Astrocyte (in vitro differentiated cells and primary cell): ENCODE results near the gene USP19. TPM values are rescaled to one million over a fixed set of nuclear protein-coding genes. Genes with fewer than 3 reads are reported as not detected.

Experiments
- DNase-seq: peaks from one replicate; pipeline ENCODE4 v3.0.0-alpha.2; 2010; ENCODE audit warnings: low read depth
- FAIRE-seq: peaks from 2 replicates; lab custom pipeline; 2011; peaks lifted over from hg19 to GRCh38; lab: Jason Lieb, UNC
- H2AFZ ChIP-seq: 2 replicates; pipeline ENCODE4 v1.6.0; 2012; ENCODE audit warnings: low read depth, low read length, inconsistent platforms
- H3K27ac ChIP-seq: 2 replicates; pipeline ENCODE4 v1.5.1; 2011; ENCODE audit warnings: low read depth, low read length, inconsistent platforms
- H3K27me3 ChIP-seq: 2 replicates; pipeline ENCODE4 v1.6.0; 2011; ENCODE audit warnings: low read length, inconsistent platforms; ENCODE audit not compliant: insufficient read depth
- H3K36me3 ChIP-seq: 2 replicates; pipeline ENCODE4 v1.5.1; 2011; ENCODE audit warnings: low read length, inconsistent platforms; ENCODE audit not compliant: insufficient read depth
- H3K4me1 ChIP-seq: 2 replicates; pipeline ENCODE4 v1.5.1; 2011; ENCODE audit warnings: low read length, inconsistent platforms; ENCODE audit not compliant: insufficient read depth
- H3K4me2 ChIP-seq: 2 replicates; pipeline ENCODE4 v1.6.0; 2012; ENCODE audit warnings: low read length, inconsistent platforms
- H3K4me3 ChIP-seq: 2 replicates; pipeline ENCODE4 v1.5.1; 2011; ENCODE audit warnings: low read depth, mild to moderate bottlenecking, low read length, inconsistent platforms; ENCODE audit not compliant: insufficient read depth
- H3K79me2 ChIP-seq: 2 replicates; pipeline ENCODE4 v1.6.0; 2012; ENCODE audit warnings: mild to moderate bottlenecking, low read length, inconsistent platforms; ENCODE audit not compliant: insufficient read depth
- H3K9ac ChIP-seq: 2 replicates; pipeline ENCODE4 v1.6.0; 2012; ENCODE audit warnings: mild to moderate bottlenecking, low read length, inconsistent platforms
- H3K9me3 ChIP-seq: 2 replicates; pipeline ENCODE4 v1.5.1; 2012; ENCODE audit warnings: low read depth, mild to moderate bottlenecking, low read length, inconsistent platforms; ENCODE audit not compliant: insufficient read depth
- H4K20me1 ChIP-seq: 2 replicates; pipeline ENCODE4 v1.6.0; 2012; ENCODE audit warnings: low read length, inconsistent platforms; ENCODE audit not compliant: insufficient read depth
- H3K27ac Mint-ChIP-seq: one replicate; pipeline ENCODE4 v1.8.0; 2021; ENCODE audit warnings: mild to moderate bottlenecking, mixed read lengths; ENCODE audit not compliant: unreplicated experiment
- H3K27me3 Mint-ChIP-seq: one replicate; pipeline ENCODE4 v1.8.0; 2021; ENCODE audit warnings: low read depth, mixed read lengths; ENCODE audit not compliant: unreplicated experiment
- H3K36me3 Mint-ChIP-seq: one replicate; pipeline ENCODE4 v1.8.0; 2021; ENCODE audit warnings: low read depth, mixed read lengths; ENCODE audit not compliant: unreplicated experiment
- H3K4me1 Mint-ChIP-seq: one replicate; pipeline ENCODE4 v1.8.0; 2021; ENCODE audit warnings: low read depth, mixed read lengths; ENCODE audit not compliant: unreplicated experiment
- H3K4me3 Mint-ChIP-seq: one replicate; pipeline ENCODE4 v1.8.0; 2021; ENCODE audit warnings: mild to moderate bottlenecking, moderate library complexity, mixed read lengths; ENCODE audit not compliant: unreplicated experiment
- H3K9me3 Mint-ChIP-seq: one replicate; pipeline ENCODE4 v1.8.0; 2021; ENCODE audit warnings: mild to moderate bottlenecking, mixed read lengths; ENCODE audit not compliant: unreplicated experiment
- EZH2 ChIP-seq: IDR thresholded peaks from 2 replicates; pipeline ENCODE4 v1.6.1; 2012; ENCODE audit warnings: mild to moderate bottlenecking, low read length, inconsistent platforms; ENCODE audit not compliant: insufficient read depth
- total RNA-seq: library from RNA; stranded (reverse); gene quantifications from 2 replicates; pipeline ENCODE4 v1.2.1, GENCODE V29; 2021
- TF ChIP-seq, protein P1 (sequence below): IDR thresholded peaks from 2 replicates; pipeline ENCODE4 v1.5.1; 2011; ENCODE audit warnings: low read depth, mild to moderate bottlenecking, inconsistent platforms, low read length, moderate library complexity; ENCODE audit not compliant: insufficient read depth

The USP19 gene
- total RNA-seq, 1 donor from 2014 or later = 28.7 TPM

DNA sequence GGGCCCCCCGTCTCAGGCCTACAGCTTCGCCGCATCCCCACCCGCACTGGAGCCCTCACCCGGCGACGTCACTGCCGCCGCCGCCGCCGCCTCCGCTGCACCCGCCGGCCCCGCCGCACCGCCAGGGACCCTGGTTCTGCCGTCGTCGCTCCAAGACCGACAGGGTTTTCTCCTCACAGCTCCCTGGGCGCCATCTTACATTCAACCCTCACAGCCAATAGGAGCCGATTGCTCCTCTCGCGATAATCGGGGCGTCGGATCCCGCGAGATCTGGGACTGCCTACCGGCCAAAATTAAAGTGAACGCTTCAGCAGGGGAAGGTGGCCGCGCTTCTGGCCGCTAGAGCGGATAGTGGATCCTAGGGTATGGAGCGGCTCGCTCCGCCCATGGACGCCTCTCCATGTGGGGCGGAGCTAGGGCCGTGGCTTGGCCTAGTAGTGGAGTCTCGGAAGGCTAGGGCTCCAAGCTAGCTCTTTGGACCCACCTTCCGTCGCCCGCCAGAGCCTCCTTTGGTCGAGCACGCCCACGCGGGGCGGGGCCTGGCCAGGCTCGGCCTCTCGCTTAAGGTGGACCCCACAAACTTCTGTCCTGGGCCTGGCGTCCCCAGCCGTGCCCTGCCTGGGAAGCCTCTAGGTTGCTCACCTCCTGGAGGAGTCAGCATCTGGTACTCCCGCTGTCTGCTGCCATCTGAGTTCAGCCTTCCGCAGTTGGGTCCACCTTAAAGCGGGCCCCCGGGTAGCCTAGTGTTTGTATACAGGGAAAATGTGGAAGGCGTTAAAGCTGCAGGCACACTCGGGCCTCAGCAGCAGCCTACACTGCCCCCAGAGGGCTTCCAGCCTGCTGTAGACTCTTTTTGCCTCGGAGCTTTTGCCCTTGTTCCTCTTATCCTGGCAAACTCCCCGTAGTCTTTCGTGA is 26.5 kb downstream of the USP19 start, which contains the start of gene QRICH1:
Gene QRICH1, minus strand, starts transcription at position 219 of the 915 bp plus-strand sequence. CDS start 17,054 bp downstream, outside the sequence.
- Mint-ChIP-seq H3K27me3 (no peaks in the 10 kb centered on the region), H3K4me3 (peak within 1 kb of the TSS; percentile 93), H3K27ac (peak within 1 kb of the TSS; percentile 97), H3K36me3 (peaks cover 14% of the 10 kb centered on the region), H3K4me1 (peaks cover 19% of the 10 kb centered on the region), H3K9me3 (no peaks in the 10 kb centered on the region)
- peak; percentile 91 for DNase-seq
- no peaks in the 10 kb centered on the region for H3K9me3 ChIP-seq
- H3K4me2 ChIP-seq = peak within 1 kb of the TSS; percentile 85
- H3K9ac ChIP-seq = peak within 1 kb of the TSS; percentile 96
- H2AFZ ChIP-seq = peak within 1 kb of the TSS; percentile 77
- TF ChIP-seq, protein P1, sequence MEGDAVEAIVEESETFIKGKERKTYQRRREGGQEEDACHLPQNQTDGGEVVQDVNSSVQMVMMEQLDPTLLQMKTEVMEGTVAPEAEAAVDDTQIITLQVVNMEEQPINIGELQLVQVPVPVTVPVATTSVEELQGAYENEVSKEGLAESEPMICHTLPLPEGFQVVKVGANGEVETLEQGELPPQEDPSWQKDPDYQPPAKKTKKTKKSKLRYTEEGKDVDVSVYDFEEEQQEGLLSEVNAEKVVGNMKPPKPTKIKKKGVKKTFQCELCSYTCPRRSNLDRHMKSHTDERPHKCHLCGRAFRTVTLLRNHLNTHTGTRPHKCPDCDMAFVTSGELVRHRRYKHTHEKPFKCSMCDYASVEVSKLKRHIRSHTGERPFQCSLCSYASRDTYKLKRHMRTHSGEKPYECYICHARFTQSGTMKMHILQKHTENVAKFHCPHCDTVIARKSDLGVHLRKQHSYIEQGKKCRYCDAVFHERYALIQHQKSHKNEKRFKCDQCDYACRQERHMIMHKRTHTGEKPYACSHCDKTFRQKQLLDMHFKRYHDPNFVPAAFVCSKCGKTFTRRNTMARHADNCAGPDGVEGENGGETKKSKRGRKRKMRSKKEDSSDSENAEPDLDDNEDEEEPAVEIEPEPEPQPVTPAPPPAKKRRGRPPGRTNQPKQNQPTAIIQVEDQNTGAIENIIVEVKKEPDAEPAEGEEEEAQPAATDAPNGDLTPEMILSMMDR = peak; percentile 56
- no peak for TF ChIP-seq EZH2
- peaks cover 44% of the 10 kb centered on the region for H4K20me1 ChIP-seq
- peaks cover 18% of the 10 kb centered on the region for H3K4me1 ChIP-seq
- peaks cover 45% of the 10 kb centered on the region for H3K79me2 ChIP-seq
- peak within 1 kb of the TSS; percentile 94 for H3K27ac ChIP-seq
- peak within 1 kb of the TSS; percentile 87 for H3K4me3 ChIP-seq
- H3K36me3 ChIP-seq = peaks cover 19% of the 10 kb centered on the region
- FAIRE-seq = no peak
- no peaks in the 10 kb centered on the region for H3K27me3 ChIP-seq

DNA sequence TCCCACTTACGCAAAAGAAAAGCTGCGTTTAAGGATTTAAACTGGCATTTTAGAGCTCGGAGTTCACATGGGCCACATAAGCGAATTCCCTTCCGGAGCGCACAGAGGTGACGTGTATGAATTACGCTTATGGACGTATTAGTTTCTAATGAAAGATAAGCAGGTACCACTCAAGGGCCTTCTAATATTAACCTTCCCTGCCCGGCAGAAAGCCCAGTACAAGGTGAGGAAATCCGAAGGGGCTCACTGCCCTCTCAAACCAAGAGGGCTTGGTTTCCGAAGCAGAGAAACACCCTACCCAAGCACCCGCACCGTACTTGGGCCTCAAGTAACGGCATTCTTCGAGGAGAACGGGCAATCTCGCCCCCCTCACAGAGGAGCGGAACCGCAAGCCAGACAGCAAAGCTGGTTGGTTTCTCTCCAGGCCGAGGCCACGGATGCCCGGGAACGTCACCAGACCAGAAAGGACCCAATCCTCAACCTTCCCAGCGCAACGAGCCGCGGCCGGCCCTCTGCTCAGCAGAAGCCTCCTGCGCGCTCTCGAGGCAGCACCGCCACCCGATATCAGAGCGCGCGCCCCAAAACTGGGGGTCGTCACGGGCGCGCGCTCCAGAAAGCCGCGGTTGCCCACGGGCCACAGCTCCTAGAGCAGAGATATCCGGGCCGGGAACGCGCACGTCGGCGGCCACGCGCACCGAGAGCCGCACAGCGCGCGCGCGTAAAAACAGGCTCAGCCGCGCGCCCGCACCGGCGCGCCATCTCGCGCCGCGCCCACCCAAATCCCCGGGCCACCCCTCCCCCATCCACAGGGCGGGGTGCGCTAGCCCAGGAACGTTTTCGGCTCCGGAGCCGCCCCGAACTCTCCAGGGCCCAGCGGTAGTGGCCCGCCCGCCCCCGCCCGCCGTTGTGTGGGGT is 27.4 kb downstream of the USP19 start:
- TF ChIP-seq EZH2 = no peak
- TF ChIP-seq, protein P1 = no peak
- H3K4me3 ChIP-seq = peak overlapping the region; percentile 87
- peak overlapping the region; percentile 85 for H3K4me2 ChIP-seq
- peaks cover 50% of the 10 kb centered on the region for H3K79me2 ChIP-seq
- H3K9me3 ChIP-seq = no peaks in the 10 kb centered on the region
- Mint-ChIP-seq H3K9me3 (no peaks in the 10 kb centered on the region), H3K4me3 (peak overlapping the region; percentile 93), H3K36me3 (peaks cover 8% of the 10 kb centered on the region), H3K27me3 (no peaks in the 10 kb centered on the region), H3K27ac (peak overlapping the region; percentile 97), H3K4me1 (peaks cover 15% of the 10 kb centered on the region)
- H4K20me1 ChIP-seq = peaks cover 48% of the 10 kb centered on the region
- H3K4me1 ChIP-seq = peaks cover 13% of the 10 kb centered on the region
- H3K27ac ChIP-seq = peak overlapping the region; percentile 94
- H3K27me3 ChIP-seq = no peaks in the 10 kb centered on the region
- FAIRE-seq = no peak
- peak overlapping the region; percentile 96 for H3K9ac ChIP-seq
- DNase-seq = peak; percentile 81
- H2AFZ ChIP-seq = peak overlapping the region; percentile 36
- peaks cover 10% of the 10 kb centered on the region for H3K36me3 ChIP-seq
